22Rv1 (cell line): ENCODE measurements around the gene ASPSCR1.

Source experiments
- CTCF ChIP-seq: fragments of 450-650 bp; IDR thresholded peaks from 2 replicates; pipeline ENCODE4 v1.5.1; 2017; ENCODE audit warnings: mild to moderate bottlenecking
- ZFX ChIP-seq: fragments of 450-650 bp; IDR thresholded peaks from 2 replicates; pipeline ENCODE4 v1.6.1; 2017; ENCODE audit warnings: antibody characterized with exemption, borderline replicate concordance

GRCh38 chr17:81964081-81964849 lies 13.2 kb upstream of the ASPSCR1 start:
- no peak for TF ChIP-seq CTCF
- no peak for TF ChIP-seq ZFX
